Trophoblast cell (in vitro differentiated cells and primary cell): ENCODE data around the gene GLUD1.

ENCODE experiments used
- DNase-seq, 2 donors: peaks; one replicate each; pipeline ENCODE4 v3.0.0-alpha.2; 2016
- H2AFZ ChIP-seq: 2 replicates; pipeline ENCODE4 v1.6.1; 2013; ENCODE audit warnings: low read length, moderate library complexity, mild to moderate bottlenecking; ENCODE audit not compliant: insufficient read depth, poor library complexity
- H2AK5ac ChIP-seq: 2 replicates; pipeline ENCODE4 v1.6.1; 2013; ENCODE audit warnings: mild to moderate bottlenecking, low read length
- H2BK120ac ChIP-seq: 2 replicates; pipeline ENCODE4 v1.6.1; 2013; ENCODE audit warnings: low read length, mild to moderate bottlenecking, moderate library complexity; ENCODE audit not compliant: insufficient read depth, poor library complexity
- H2BK12ac ChIP-seq: 2 replicates; pipeline ENCODE4 v1.6.1; 2013; ENCODE audit warnings: mild to moderate bottlenecking, low read length, moderate library complexity
- H2BK5ac ChIP-seq: 2 replicates; pipeline ENCODE4 v1.6.1; 2013; ENCODE audit warnings: low read length, low read depth, moderate library complexity, mild to moderate bottlenecking; ENCODE audit not compliant: poor library complexity
- H3K14ac ChIP-seq: 2 replicates; pipeline ENCODE4 v1.6.1; 2013; ENCODE audit warnings: mild to moderate bottlenecking, low read length
- H3K18ac ChIP-seq: 2 replicates; pipeline ENCODE4 v1.6.1; 2013; ENCODE audit warnings: mild to moderate bottlenecking, low read length
- H3K23ac ChIP-seq: 2 replicates; pipeline ENCODE4 v1.6.1; 2013; ENCODE audit warnings: low read length
- H3K27ac ChIP-seq: 2 replicates; pipeline ENCODE4 v1.5.1; 2013; ENCODE audit warnings: low read depth, mild to moderate bottlenecking, inconsistent platforms, low read length, moderate library complexity
- H3K27me3 ChIP-seq: 2 replicates; pipeline ENCODE4 v1.6.1; 2013; ENCODE audit warnings: inconsistent platforms, mild to moderate bottlenecking, low read length, moderate library complexity; ENCODE audit not compliant: insufficient read depth
- H3K36me3 ChIP-seq, 2 experiments: 1 replicate in 1 of 2; 2 replicates in 1 of 2; pipeline ENCODE4 v1.6.1; 2013; ENCODE audit warnings: low read length in 2 of 2, mild to moderate bottlenecking in 2 of 2, moderate library complexity in 1 of 2; ENCODE audit not compliant: insufficient read depth in 2 of 2, control insufficient read depth in 1 of 2
- H3K4ac ChIP-seq: 2 replicates; pipeline ENCODE4 v1.6.1; 2013; ENCODE audit warnings: low read depth, mild to moderate bottlenecking, low read length, moderate library complexity
- H3K4me1 ChIP-seq, 2 experiments: 1 replicate in 1 of 2; 2 replicates in 1 of 2; pipeline ENCODE4 v1.6.1; 2013; ENCODE audit warnings: low read length in 2 of 2, mild to moderate bottlenecking in 2 of 2, moderate library complexity in 1 of 2; ENCODE audit not compliant: insufficient read depth in 2 of 2, control insufficient read depth in 1 of 2
- H3K4me2 ChIP-seq: 2 replicates; pipeline ENCODE4 v1.6.1; 2013; ENCODE audit warnings: inconsistent platforms, mild to moderate bottlenecking, low read length, moderate library complexity
- H3K4me3 ChIP-seq: 2 replicates; pipeline ENCODE4 v1.5.1; 2013; ENCODE audit warnings: mild to moderate bottlenecking, low read depth, low read length, inconsistent platforms
- H3K79me1 ChIP-seq: one replicate; pipeline ENCODE4 v1.6.1; 2013; ENCODE audit warnings: low read length
- H3K79me2 ChIP-seq: 2 replicates; pipeline ENCODE4 v1.6.1; 2013; ENCODE audit warnings: low read length, mild to moderate bottlenecking; ENCODE audit not compliant: control insufficient read depth, insufficient read depth, poor library complexity
- H3K9ac ChIP-seq: 2 replicates; pipeline ENCODE4 v1.6.1; 2013; ENCODE audit warnings: mild to moderate bottlenecking, low read length
- H3K9me3 ChIP-seq: 2 replicates; pipeline ENCODE4 v1.6.1; 2013; ENCODE audit warnings: low read depth, mild to moderate bottlenecking, control low read depth, inconsistent platforms, low read length; ENCODE audit not compliant: insufficient read depth
- H4K12ac ChIP-seq: 2 replicates; pipeline ENCODE4 v1.6.1; 2013; ENCODE audit warnings: low read depth, mild to moderate bottlenecking, low read length, moderate library complexity
- H4K8ac ChIP-seq: 2 replicates; pipeline ENCODE4 v1.6.1; 2013; ENCODE audit warnings: low read depth, mild to moderate bottlenecking, low read length, moderate library complexity
- H4K91ac ChIP-seq: one replicate; pipeline ENCODE4 v1.6.1; 2013; ENCODE audit warnings: low read depth, mild to moderate bottlenecking, low read length, moderate library complexity
- WGBS: extraction: QIAGEN DNeasy Blood & Tissue Kit; methylation state at CpG from one replicate; pipeline ENCODE4 v1.1.7; 2013; ENCODE audit warnings: missing lambda C conversion rate; ENCODE audit not compliant: insufficient read length, insufficient coverage; ENCODE audit errors: extremely low coverage; 5-methylcytosine and 5-hydroxymethylcytosine counted together

Gene GLUD1

GRCh38 chr10:87093632-87094372, 841 bp downstream of the GLUD1 start:
- peaks cover 0 to 7% of the 10 kb centered on the region in 2 experiments for H3K4me1 ChIP-seq
- peak overlapping the region; percentile 77 for H4K8ac ChIP-seq

GRCh38 chr10:87092861-87093631, 1.6 kb downstream of the GLUD1 start:
- Histone ChIP-seq H4K8ac (no peak overlapping the region), H4K91ac (no peak overlapping the region), H2AFZ (no peak overlapping the region), H3K79me1 (peaks cover 15% of the 10 kb centered on the region), H3K9ac (no peak overlapping the region), H2BK5ac (no peak overlapping the region), H3K4me1 (peaks cover 0 to 7% of the 10 kb centered on the region in 2 experiments), H4K12ac (no peak overlapping the region), H3K4me2 (peak overlapping the region; percentile 74), H3K27me3 (no peaks in the 10 kb centered on the region), H3K79me2 (peaks cover 9% of the 10 kb centered on the region), H3K14ac (no peak overlapping the region), H3K4ac (peak overlapping the region; percentile 37), H3K4me3 (no peak overlapping the region), H3K27ac (no peak overlapping the region), H3K36me3 (peaks cover 0 to 1% of the 10 kb centered on the region in 2 experiments), H3K9me3 (no peaks in the 10 kb centered on the region), H2BK12ac (no peak overlapping the region), H2AK5ac (no peak overlapping the region), H3K23ac (no peak overlapping the region), H2BK120ac (no peak overlapping the region), H3K18ac (no peak overlapping the region)
- WGBS = no CpG with 5 or more reads among the region's 9 CpGs
- peak in 1 of 2 donors; percentile 54 for DNase-seq

More at GRCh38 chr10:87093632-87094372, 841 bp downstream of the GLUD1 start:
- peak overlapping the region; percentile 72 for H4K12ac ChIP-seq
- no peaks in the 10 kb centered on the region for H3K9me3 ChIP-seq
- H3K14ac ChIP-seq = peak overlapping the region; percentile 92
- peak; percentile 36 to 44 for DNase-seq
- peak overlapping the region; percentile 95 for H3K4me2 ChIP-seq
- no CpG with 5 or more reads among the region's 39 CpGs for WGBS
- H4K91ac ChIP-seq = no peak overlapping the region
- no peak overlapping the region for H3K27ac ChIP-seq
- peak overlapping the region; percentile 70 for H2BK120ac ChIP-seq
- no peak overlapping the region for H2BK12ac ChIP-seq
- no peaks in the 10 kb centered on the region for H3K27me3 ChIP-seq
- H2AFZ ChIP-seq = peak overlapping the region; percentile 81
- peaks cover 15% of the 10 kb centered on the region for H3K79me1 ChIP-seq
- no peak overlapping the region for H3K9ac ChIP-seq
- H3K23ac ChIP-seq = no peak overlapping the region
- H3K4me3 ChIP-seq = peak overlapping the region; percentile 78
- H3K79me2 ChIP-seq = peaks cover 9% of the 10 kb centered on the region
- no peak overlapping the region for H2BK5ac ChIP-seq
- H3K18ac ChIP-seq = peak overlapping the region; percentile 92
- H3K4ac ChIP-seq = peak overlapping the region; percentile 37
- peaks cover 1 to 2% of the 10 kb centered on the region in 2 experiments for H3K36me3 ChIP-seq
- H2AK5ac ChIP-seq = no peak overlapping the region

- Histone ChIP-seq H3K18ac (no peak overlapping the region), H3K27ac (no peak overlapping the region), H4K12ac (no peak overlapping the region), H4K91ac (no peak overlapping the region), H3K9ac (no peak overlapping the region), H2BK12ac (no peak overlapping the region), H2AK5ac (no peak overlapping the region), H3K4ac (no peak overlapping the region), H3K27me3 (no peaks in the 10 kb centered on the region), H3K4me3 (no peak overlapping the region), H3K36me3 (peaks cover 0 to 1% of the 10 kb centered on the region in 2 experiments), H3K4me2 (peak overlapping the region; percentile 74), H2BK120ac (no peak overlapping the region), H3K79me2 (peaks cover 9% of the 10 kb centered on the region), H3K9me3 (no peaks in the 10 kb centered on the region), H3K79me1 (peaks cover 15% of the 10 kb centered on the region), H3K4me1 (peaks cover 0 to 7% of the 10 kb centered on the region in 2 experiments), H2BK5ac (no peak overlapping the region), H3K23ac (no peak overlapping the region), H3K14ac (no peak overlapping the region), H4K8ac (no peak overlapping the region), H2AFZ (no peak overlapping the region)
- WGBS = no CpG with 5 or more reads among the region's 7 CpGs
- peak in 1 of 2 donors; percentile 12 for DNase-seq
Observed at GRCh38 chr10:87092376-87092860, 2.2 kb downstream of the GLUD1 start.

- H3K4me1 ChIP-seq = peaks cover 0 to 2% of the 10 kb centered on the region in 2 experiments
- no peak overlapping the region for H3K23ac ChIP-seq
- no peak overlapping the region for H3K4me2 ChIP-seq
- no peak overlapping the region for H3K4ac ChIP-seq
- H3K9me3 ChIP-seq = no peaks in the 10 kb centered on the region
- H3K27me3 ChIP-seq = no peaks in the 10 kb centered on the region
- no peak overlapping the region for H3K27ac ChIP-seq
- H3K4me3 ChIP-seq = no peak overlapping the region
- no peak overlapping the region for H3K18ac ChIP-seq
- no peak overlapping the region for H2BK120ac ChIP-seq
- WGBS = no CpG with 5 or more reads among the region's 4 CpGs
- no peak overlapping the region for H2BK5ac ChIP-seq
- H2AK5ac ChIP-seq = no peak overlapping the region
- no peak overlapping the region for H3K14ac ChIP-seq
- no peak overlapping the region for H4K91ac ChIP-seq
- H3K79me2 ChIP-seq = peaks cover 9% of the 10 kb centered on the region
- H2AFZ ChIP-seq = no peak overlapping the region
- H4K8ac ChIP-seq = no peak overlapping the region
- H2BK12ac ChIP-seq = no peak overlapping the region
- no peak overlapping the region for H3K9ac ChIP-seq
- H3K36me3 ChIP-seq = no peaks in the 10 kb centered on the region
- DNase-seq = no peak
- peaks cover 15% of the 10 kb centered on the region for H3K79me1 ChIP-seq
- no peak overlapping the region for H4K12ac ChIP-seq
Observed at GRCh38 chr10:87090779-87091178, 3.9 kb downstream of the GLUD1 start.
